NK-92 (cell line): Measurements from ENCODE around the gene ROGDI.

Experiments used
- DNase-seq: peaks from one replicate; lab custom pipeline; 2025; ENCODE audit not compliant: unreplicated experiment; lab: John Stamatoyannopoulos, UW

The ROGDI gene

DNA sequence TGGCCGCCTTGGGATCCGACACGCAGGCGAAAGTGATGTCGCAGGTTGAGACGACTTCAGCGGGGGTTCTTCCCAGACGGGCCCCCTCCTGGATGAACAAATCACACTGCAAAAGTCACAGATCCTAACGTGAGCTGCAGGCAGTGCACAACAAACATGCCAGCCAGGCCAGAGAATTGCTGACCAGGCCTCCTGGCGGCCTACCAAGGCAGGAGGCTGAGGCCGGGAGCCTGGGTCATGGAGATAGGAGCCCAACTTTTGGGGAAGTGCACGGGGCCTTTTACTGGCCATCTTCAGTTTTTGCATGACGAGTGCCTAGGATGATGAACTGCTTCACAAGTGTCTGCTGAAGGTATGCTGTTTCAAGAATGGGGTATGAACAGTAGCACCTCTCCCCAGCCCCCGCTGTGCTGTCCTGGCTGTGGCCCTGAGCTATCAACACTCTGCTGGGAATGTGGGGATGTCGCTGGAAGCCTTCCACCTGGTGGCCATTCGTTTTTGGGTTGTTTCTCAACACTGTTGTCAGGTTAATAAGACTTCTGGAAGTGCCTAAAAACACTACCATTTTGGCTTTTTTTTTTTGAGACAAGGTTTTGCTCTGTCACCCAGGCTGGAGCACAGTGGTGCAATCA lies 12.2 kb upstream of the ROGDI start:
- DNase-seq, result no peak

DNA sequence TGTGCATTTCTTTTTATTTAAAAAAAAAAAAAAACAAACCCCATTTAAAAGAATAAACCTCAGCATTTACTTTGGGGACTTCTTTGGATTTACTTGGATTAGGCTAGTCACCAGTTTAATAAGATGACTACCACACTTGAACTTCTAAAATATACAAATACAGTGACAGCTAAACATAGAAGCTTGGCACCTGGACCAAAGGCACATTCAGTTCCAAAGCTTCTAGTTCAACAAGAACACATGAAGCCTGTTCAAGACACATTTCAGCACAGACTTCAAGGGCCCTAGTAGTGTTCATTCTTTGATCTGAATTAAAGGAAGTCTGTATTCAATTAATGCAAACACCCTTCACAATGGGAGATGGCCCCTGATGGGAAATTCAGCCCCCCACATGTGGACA lies 11.6 kb upstream of the ROGDI start:
- no peak for DNase-seq

DNA sequence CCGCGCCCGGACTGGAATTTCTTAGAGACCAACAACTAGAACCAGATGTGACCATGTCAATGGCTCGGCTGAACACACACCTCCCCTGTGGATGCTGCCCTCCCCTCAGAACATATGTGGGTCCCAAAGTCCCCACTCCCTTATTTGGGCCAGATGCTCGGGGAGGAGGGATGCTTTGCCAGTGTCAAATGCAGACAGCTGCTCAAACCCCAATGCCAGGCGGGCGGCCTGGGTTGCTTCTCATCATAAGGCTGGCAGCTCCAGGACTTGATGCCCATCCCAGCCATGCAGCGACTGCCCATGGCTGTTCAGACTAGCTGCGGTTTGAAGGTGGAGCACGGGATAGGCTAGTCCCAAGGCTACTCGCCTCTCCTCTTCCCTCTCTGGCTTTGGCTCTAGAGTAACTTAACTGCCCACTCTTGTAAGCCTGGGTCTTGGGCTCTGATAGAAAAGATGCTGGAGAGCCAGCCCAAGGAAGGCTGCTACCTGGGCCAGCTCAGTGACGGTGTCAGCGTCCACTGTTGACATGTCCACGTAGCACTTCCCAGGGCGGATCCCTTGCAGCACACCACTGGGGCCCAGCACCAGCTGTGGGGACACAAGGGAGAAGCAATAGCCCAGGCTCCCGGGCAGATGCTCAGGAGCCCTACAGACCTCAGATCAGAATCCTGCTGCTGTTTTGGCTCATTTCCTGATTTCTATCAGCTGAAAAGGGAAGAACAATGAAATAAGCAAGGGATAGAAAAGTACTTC lies 11.0 kb upstream of the ROGDI start:
- DNase-seq, result no peak

DNA sequence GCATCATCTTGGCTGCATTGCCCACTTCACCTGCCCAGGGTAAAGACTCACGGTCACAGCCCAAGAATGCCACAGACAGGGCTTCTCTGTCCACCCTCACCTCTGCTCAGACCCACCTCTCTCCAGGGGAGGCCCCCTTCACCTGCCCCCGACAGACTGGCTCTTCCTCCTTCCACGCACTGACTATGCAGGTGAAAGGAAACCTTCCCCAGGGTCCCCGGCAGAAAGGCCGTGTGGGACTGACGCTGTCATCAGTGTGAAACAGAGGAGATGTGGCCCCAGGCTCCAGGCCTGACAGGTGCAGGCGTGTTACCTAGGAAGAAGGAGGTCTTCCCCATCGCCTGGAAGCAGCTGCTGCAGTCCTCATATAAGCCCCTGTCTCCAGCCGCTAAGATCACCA lies 9.3 kb upstream of the ROGDI start:
- DNase-seq, result no peak

DNA sequence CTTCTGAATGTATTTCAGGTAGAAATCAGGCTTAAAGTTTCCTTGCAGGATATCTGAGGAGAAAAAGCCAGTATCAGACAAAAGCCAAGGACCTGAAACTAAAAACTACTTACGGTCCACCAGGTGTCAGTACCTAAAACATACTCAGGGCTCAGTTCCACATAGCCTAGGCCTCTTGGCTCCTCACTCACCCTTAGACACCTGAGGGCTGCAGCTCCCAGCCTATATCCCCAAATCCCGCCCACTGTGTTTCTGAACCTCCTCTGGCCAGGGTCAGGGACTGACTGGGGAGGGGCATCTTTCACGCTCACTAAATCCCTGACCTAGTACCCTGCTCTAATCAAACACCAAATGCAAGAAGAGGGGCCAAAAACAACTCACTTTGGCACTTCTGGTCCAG lies 8.8 kb upstream of the ROGDI start:
- no peak for DNase-seq

DNA sequence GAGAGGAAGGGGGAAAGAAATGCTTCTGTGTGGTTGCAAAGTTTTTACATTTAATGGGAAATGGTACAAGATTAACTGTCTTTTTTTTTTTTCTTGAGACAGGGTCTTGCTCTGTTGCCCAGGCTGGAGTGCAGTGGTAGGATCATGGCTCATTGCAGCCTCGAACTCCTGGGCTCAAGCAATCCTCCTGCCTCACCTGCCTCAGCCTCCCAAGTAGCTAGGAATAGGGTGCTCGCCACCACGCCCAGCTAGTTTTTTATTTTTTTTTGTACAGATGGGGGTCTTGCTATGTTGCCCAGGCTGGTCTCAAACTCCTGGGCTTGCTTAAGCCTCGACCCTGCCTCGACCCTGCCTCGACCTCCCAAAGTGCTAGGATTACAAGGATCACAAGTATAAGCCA lies 3.8 kb upstream of the ROGDI start:
- no peak for DNase-seq

DNA sequence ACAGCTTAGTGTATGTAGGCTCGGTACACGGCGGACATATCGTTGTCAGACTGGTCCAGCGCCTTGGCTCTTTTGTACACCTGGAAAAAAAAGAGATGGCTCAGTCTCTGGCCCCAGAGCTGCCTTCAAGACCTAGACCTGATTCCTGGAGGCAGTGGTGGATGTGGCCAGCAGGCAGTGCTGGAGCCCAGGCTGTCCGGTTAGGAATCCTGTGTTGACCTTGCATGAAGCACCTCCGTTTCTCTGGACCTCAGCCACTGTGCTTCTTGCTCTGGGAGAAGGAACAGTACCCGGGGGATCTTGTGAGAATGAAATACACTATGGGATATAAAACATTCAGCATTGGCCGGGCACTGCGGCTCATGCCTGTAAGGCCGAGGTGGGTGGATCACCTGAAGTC lies 2.8 kb upstream of the ROGDI start:
- DNase-seq, result no peak

DNA sequence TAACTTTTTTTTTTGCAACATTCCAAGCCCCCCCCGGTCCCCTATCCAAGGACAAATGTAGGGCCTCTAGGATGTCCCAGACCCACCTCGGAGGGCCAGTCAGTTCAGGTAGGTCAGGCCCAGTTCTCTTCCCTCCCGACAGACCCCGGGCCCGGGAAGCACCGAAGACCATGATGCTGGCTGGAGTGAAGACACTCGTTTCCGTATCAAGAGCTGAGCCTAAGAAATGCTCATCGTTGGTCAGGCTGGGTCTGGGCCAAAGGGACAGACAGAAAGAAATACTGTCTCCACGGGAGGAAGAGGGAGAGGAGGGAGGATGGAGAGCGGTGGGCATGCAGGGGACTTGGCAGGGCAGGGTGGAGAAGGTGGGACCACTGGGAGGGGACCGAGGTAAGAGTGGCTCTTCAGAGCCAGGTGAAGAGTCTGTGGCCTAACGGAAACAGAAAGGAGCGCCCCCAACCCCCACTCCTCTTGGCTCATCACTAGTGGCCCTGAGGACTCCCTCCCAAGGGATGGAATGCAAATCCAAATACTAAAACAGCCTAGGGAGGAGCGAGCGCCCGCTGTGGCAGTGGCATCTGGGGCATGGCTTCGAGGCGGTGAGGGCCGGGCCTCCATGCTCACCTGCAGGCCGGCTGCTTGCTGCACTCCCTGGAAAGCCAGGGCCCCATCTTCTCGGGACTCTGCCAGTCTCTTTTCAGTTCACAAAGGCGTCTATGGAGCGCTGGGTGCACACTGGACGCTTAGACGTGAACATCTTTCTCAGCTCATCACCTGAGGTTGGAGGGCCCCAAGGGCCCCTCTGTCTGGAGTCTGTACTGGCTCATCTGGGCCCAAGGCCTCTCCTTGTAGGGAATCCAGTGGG lies 1.7 kb upstream of the ROGDI start:
- DNase-seq, result no peak

DNA sequence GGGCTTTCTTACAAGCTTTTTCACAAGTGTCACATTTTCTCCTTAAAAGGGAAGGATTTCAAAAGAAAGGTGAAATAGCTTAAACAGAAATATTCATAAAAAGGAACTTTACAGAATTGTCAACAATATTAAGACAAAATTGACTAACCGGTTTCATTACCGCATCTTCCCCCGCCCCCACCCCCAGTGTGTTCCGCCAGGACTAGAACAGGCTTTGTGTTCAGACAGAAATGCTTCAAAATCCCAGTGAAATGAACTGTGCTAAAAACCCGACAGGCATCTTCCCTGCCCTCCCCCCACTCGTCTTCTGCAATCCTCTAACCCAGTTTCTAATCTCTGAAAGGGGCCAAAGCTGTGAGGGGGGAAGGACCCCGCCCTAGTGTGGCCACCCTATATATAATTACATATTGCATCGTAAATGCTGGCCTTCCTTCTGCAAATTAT lies 990 bp upstream of the ROGDI start:
- no peak for DNase-seq

DNA sequence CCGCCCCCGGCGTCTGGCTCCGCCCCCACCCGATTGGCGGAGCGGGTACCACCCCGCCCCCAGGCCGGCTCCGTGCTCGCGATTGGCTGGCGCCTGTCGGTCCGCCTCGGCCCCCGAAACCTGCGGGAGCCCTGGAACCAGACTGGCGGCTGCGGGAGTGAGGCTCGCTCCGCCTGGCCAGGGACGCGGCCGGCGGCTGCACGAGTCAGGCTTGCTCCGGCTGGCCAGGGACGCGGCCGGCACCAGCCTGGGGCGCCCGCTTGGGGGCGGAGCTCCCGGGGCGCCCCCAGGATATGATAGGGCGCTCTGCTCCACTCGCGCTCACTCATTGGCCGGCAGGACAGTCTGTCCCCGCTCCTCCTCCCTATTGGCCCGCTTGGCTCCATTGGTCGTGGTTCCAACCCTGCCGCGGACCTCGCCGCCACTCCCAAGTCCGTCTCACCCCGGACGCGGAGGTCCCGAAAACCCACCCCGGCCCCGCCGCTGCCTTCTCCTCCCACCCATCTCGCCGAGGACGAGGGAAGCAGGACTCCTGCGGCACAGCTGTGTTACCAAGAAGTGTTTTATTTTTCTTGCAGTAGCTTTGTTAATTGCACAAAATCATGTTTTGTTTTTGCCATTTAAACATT lies 340 bp upstream of the ROGDI start:
- no peak for DNase-seq

DNA sequence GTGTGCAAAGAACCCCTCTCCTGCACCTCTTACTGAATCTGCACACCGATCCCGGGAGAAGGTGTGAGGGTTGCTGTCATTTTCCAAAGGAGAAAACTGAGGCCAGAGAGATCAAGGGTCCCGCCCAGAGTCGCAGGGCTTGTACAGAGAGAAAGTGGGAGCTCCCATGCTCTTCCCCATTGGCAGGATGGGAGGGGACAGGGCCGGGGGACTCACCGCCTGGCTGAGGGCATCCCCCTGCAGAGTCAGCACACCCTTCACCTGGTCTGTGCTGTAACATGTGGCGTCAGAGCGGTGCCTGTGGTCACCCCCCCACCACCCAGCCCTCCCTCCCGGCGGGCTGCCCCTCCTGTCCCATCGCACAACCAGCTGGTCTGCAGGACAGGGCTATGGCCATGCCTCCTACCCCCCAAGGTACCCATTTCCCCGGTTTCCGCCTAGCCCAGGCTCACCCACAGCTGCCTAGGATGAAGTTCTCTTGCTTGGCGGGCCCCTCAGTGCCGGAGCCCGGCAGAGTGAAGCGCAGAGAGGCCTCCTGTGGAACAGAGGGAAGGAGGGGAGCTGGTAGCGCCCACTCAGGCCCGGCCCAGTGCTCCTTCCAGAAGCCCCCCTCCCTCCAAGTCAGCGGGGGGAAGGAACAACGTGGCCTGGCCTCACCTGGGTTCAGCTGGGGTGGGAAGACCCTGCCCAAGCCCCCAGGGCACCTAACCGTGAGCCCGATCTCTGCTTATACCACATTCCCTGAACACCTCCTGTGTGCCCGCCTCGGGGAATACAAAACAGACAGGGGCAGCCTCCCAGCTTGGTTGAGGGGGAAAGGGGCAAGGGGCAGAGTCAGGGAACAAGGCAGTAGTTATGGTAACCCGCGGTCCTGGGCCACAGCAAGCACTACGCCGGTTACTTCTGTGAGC lies 1.1 kb downstream of the ROGDI start:
- no peak for DNase-seq

DNA sequence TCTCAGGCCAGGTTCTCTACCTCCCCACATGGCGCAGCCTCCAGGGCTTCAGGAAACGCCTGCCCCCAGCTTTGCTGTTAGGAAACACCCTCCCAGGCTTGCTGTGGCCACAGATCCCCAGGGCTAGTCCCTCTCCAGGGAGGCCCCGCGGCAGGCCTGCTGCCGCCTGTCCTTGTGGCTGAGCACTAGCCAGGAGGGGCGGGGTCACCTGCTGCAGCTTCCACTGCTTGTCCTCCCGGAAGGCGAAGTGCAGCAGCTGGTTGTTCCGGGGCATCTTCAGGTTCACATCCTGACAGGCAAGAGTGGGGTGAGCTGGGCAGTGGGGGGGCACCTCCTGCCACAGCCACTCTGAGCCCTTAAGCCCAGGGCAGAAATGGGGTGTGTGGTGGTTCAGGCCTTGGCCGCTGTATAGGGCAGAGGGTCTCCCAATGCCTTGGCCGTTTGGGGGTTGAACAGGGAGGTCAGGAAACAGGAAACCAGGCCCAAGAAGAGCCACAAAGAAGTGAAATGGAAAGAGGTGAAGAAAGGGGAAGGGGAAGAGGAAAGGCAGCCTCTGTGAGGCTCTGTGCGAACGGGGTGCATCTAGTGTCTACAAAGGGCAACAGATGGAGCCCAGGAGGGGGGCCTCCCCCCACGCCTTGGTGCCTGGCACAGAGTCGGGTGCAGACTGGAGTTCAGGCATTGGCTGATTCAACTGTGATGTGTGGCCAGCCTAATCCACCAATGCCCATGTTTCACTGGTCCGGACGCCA lies 2.0 kb downstream of the ROGDI start:
- DNase-seq, result no peak

DNA sequence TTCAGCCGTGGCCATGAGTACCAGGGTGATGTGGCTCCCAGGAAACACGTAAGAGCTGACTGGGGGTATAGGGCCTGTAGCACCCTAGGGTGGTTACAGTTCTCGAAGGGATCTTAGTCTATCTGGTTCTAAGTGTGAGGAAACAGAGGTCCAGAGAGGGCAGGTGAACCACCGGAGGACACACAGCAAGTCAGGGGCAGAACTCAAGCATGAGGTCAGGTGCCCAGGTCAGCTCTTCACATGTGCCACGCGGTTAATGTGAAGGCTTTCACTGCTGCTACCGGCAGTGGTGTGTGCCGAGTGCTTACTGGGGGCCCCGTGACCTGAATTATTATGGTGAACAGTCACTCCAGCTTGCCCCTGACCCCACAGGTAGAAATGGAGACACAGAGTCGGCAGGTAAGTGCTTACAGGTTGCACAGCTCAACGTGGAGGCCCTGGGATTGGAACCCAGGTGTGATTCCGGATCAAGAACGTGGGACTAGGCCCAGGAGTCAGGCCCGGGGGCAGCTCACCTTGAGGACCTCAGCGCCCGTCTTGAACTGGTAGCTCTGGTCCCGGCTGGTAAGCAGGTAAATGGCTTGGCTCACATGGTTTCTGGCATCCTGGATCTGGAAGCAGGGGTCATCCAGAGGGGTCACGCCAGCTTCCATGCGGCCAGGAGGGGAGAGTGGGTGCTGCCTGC lies 3.1 kb downstream of the ROGDI start:
- no peak for DNase-seq

DNA sequence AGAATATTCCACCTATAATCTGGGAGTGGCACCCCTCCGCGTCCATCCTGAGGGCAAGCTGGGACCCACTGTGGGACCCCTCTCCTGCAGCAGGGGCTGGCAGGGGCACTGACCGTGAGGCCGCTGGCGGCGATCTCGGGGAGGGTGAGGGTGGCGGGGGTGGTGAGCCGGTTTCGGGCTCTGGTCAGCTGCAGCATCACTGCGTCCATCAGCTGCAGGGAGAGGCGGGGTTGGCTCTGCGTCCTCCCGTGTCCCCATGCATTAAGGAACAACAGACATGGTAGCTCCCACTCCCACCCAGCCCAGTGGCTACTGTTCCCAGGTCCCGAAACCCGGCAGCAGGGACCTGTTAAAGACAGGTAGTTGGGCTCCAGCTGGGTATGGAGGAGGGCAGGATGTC lies 4.0 kb downstream of the ROGDI start:
- DNase-seq, result no peak

DNA sequence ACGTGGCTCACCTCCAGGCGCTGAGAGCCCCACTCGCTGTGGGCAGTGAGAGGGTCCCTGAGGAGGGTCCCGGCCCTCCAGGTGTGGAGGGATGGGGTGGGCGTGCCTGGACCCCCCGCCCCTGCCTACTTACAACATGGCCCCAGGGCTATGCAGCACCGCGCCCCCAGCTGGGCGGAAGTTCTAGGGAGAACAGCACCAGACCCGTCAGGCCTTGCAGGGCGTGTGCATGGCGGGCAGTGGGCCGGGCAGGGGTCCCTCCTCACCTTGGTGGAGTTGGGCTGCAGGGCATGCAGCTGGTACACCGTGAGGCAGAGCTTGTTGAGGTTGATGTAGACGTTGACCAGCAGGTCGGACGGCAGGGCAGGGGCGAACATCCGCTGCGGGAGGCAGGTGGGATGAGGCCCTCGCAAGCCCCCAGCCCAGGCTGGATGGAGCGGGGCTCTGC lies 4.6 kb downstream of the ROGDI start:
- no peak for DNase-seq

DNA sequence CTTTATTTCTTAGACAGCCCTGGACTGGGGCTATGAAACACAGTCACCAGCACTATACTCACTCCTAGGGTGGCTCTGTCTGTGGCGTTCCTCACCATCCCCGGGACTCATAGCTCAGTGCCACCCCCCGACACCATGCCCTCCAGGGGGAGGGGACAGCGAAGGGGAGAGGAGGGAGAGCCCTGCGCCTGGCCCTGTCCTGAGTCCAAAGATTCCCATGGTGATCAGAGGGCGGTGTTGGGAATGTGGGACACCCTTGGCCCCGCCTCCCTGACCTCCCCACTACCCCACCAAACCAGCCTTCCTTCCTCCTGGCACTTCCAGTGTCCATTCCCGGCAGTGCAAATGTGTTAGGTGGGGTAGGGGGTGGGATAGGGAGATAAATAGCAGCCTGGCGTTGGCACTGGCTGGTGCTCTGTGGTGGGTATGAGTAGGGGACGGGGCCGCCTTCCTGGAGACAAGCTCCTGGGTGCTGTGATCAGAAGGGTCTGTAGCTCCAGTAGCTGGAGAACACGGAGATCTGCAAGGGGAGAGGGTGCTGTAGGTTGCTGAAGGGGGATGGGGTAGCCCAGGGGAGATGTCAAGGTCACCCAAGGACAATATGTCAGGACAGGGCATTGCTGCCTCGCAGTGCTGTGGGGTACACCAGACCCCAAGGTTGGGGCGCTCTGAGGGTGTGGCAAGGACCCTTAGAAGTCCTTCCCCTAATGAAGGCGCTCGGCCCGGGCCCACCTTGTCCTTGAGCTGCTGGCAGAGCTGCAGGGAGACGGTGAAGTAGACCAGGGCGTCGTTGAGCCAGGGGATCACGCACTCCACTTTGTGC lies 5.2 kb downstream of the ROGDI start:
- no peak for DNase-seq

DNA sequence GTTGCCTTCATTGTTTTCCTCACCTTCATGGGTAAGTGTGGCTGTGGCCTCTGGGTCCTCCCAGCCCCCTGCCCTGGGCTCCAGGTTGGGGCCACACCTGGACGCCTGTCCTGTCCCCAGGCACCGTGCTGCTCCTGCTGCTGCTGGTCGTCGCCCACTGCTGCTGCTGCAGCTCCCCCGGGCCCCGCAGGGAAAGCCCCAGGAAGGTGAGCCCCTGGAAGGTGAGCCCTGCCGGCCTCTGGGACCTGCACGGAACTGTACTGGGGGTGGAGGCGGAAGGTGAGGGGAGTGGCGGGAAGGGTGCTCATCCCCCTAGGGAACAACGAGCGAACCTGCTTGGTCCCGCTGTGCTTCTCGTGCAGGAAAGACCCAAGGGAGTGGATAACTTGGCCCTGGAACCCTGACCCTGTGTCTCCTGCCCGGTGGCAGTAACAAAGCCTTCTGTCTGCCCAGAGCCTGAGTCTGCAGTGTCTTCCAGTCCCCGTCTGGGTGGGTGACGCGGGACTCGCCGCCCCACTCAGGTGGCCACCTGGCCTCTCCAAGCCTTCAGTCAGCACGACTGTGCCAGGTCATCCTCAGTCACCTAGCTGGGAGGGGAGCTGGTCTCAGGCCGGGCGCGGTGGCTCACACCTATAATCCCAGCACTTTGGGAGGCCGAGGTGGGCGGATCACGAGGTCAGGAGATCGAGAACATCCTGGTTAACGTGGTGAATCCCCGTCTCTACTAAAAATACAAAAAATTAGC lies 6.4 kb downstream of the ROGDI start:
- no peak for DNase-seq
